GM12878 (cell line): ENCODE results near the gene ZNF19. TPM values are rescaled to one million over a fixed set of nuclear protein-coding genes. Genes with fewer than 3 reads are reported as not detected.

Source experiments
- ATAC-seq: fragments of 200-7000 bp; cut with Tn5 transposase; 3 replicates; pipeline ENCODE4 v1.9.1; 2020; ENCODE audit warnings: mild to moderate bottlenecking, moderate library complexity
- BruUV-seq: library from RNA; stranded (reverse); fragments of 400-500 nt; replicated peaks from 2 replicates; lab custom pipeline; 2021; lab: Mats Ljungman, UMichigan
- CTCF ChIA-PET: fragments of 300-600 bp; sonication (Branson Sonifier 250); formaldehyde crosslinking; extraction: SDS; loops from one replicate; lab custom pipeline; 2021; ENCODE audit warnings: inconsistent platforms; lab: Yijun Ruan, JAX
- POLR2A ChIA-PET: fragments of 350-600 bp; formaldehyde crosslinking; extraction: SDS; loops from one replicate; lab custom pipeline; 2021; ENCODE audit warnings: inconsistent platforms; lab: Charles Lee
- RAD21 ChIA-PET: fragments of 300-600 bp; sonication (Branson Sonifier 250); formaldehyde crosslinking; loops from one replicate; lab custom pipeline; 2023; ENCODE audit warnings: antibody characterized with exemption; ENCODE audit not compliant: unreplicated experiment; lab: Charles Lee
- SMC1A ChIA-PET: fragments of 300-600 bp; sonication (Branson Sonifier 250); formaldehyde crosslinking; loops from one replicate; lab custom pipeline; 2023; ENCODE audit not compliant: unreplicated experiment, uncharacterized antibody; lab: Charles Lee
- DNase-seq: peaks from one replicate; pipeline ENCODE4 v3.0.0-alpha.2; 2011; ENCODE audit warnings: low read depth, low spot score
- FAIRE-seq: peaks from 3 replicates; lab custom pipeline; 2011; peaks lifted over from hg19 to GRCh38; lab: Jason Lieb, UNC
- H2AFZ ChIP-seq: 2 replicates; pipeline ENCODE4 v1.6.0; 2011; ENCODE audit warnings: low read depth, low read length, control low read depth; ENCODE audit not compliant: control insufficient read depth
- H3K27ac ChIP-seq: 2 replicates; pipeline ENCODE4 v1.5.1; 2011; ENCODE audit warnings: control low read depth; ENCODE audit not compliant: control insufficient read depth, insufficient read depth
- H3K27me3 ChIP-seq, 2 experiments: replicated peaks in 1 of 2; 2 replicates each; pipeline versions ENCODE4 v1.6.0 to v1.6.1; 2011; ENCODE audit warnings: low read length in 1 of 2; ENCODE audit not compliant: control insufficient read depth in 2 of 2, insufficient read depth in 2 of 2
- H3K36me3 ChIP-seq, 2 experiments: 2 replicates each; pipeline ENCODE4 v1.5.1; 2011; ENCODE audit warnings: low read length in 1 of 2; ENCODE audit not compliant: control insufficient read depth in 2 of 2, insufficient read depth in 2 of 2
- H3K4me1 ChIP-seq: 2 replicates; pipeline ENCODE4 v1.6.1; 2011; ENCODE audit warnings: mild to moderate bottlenecking, low read length, moderate library complexity, mixed read lengths; ENCODE audit not compliant: control insufficient read depth, insufficient read depth
- H3K4me2 ChIP-seq: 2 replicates; pipeline ENCODE4 v1.6.0; 2011; ENCODE audit warnings: control low read depth; ENCODE audit not compliant: control insufficient read depth, insufficient read depth
- H3K4me3 ChIP-seq: fragments of 200-600 bp; sonication (generic); 2 replicates; pipeline ENCODE4 v1.5.1; 2016
- H3K79me2 ChIP-seq: 2 replicates; pipeline ENCODE4 v1.6.0; 2011; ENCODE audit warnings: low read length; ENCODE audit not compliant: control insufficient read depth, insufficient read depth
- H3K9ac ChIP-seq: 2 replicates; pipeline ENCODE4 v1.8.0; 2011; ENCODE audit warnings: low read length, control low read depth, mixed read lengths; ENCODE audit not compliant: control insufficient read depth, insufficient read depth
- H3K9me3 ChIP-seq: replicated peaks from 3 replicates; pipeline ENCODE4 v1.5.1; 2011; ENCODE audit warnings: mild to moderate bottlenecking, low read length; ENCODE audit not compliant: control insufficient read depth, insufficient read depth
- H4K20me1 ChIP-seq: 2 replicates; pipeline ENCODE4 v1.6.0; 2011; ENCODE audit not compliant: control insufficient read depth, insufficient read depth
- EZH2 ChIP-seq: IDR thresholded peaks from 2 replicates; pipeline ENCODE4 v1.6.1; 2012; ENCODE audit warnings: low read depth, mild to moderate bottlenecking, control low read depth, inconsistent platforms, low read length, borderline replicate concordance; ENCODE audit not compliant: control insufficient read depth
- IKZF2 ChIP-seq, 2 experiments: fragments of 450-650 bp; IDR thresholded peaks; 2 replicates each; pipeline ENCODE4 v1.6.1; 2017; ENCODE audit warnings: mild to moderate bottlenecking in 2 of 2, moderate library complexity in 2 of 2
- IRF4 ChIP-seq: IDR thresholded peaks from 2 replicates; pipeline ENCODE4 v1.6.1; 2011; ENCODE audit warnings: low read depth, low read length
- KDM1A ChIP-seq: fragments of 200-600 bp; sonication (generic); IDR thresholded peaks from 2 replicates; pipeline ENCODE4 v1.6.1; 2016; ENCODE audit warnings: borderline replicate concordance
- SMARCA5 ChIP-seq: fragments of 450-650 bp; IDR thresholded peaks from 2 replicates; pipeline ENCODE4 v1.6.1; 2017; ENCODE audit warnings: mild to moderate bottlenecking
- SREBF2 ChIP-seq: IDR thresholded peaks from 2 replicates; pipeline ENCODE4 v1.6.1; 2012; ENCODE audit warnings: mild to moderate bottlenecking, low read length
- TCF3 ChIP-seq: IDR thresholded peaks from 2 replicates; pipeline ENCODE4 v1.6.1; 2012; ENCODE audit warnings: low read depth, mild to moderate bottlenecking, low read length, borderline replicate concordance; ENCODE audit not compliant: insufficient read depth
- YY1 ChIP-seq: IDR thresholded peaks from 2 replicates; pipeline ENCODE4 v1.6.1; 2011; ENCODE audit warnings: low read depth, mild to moderate bottlenecking, low read length
- ZBTB33 ChIP-seq: fragments of 450-650 bp; IDR thresholded peaks from 2 replicates; pipeline ENCODE4 v1.6.1; 2017; ENCODE audit warnings: mild to moderate bottlenecking
- ZNF24 ChIP-seq: fragments of 450-650 bp; IDR thresholded peaks from 2 replicates; pipeline ENCODE4 v1.6.1; 2017; ENCODE audit warnings: antibody characterized with exemption, mild to moderate bottlenecking
- WGBS: methylation state at CpG from one replicate; pipeline ENCODE4 v1.1.6; 2016; ENCODE audit warnings: low lambda C conversion rate; ENCODE audit not compliant: insufficient replicate concordance, insufficient coverage; ENCODE audit errors: missing lambda C conversion rate; 5-methylcytosine and 5-hydroxymethylcytosine counted together
- in situ Hi-C: fragments of 300-500 bp; cut with MboI; formaldehyde crosslinking; loops from 9 replicates; pipeline ENCODE4 v1.14.3; 2018; ENCODE audit warnings: mixed read lengths
- intact Hi-C: fragments of 100-400 bp; cut with micrococcal nuclease; formaldehyde crosslinking; loops from one replicate; pipeline ENCODE4 v1.14.2; 2022; ENCODE audit not compliant: unreplicated experiment
- polyA plus RNA-seq, 11 experiments: library from polyadenylated mRNA; depleted of rRNA in 4 of 11; unstranded in 6 of 11; stranded (reverse) in 5 of 11; fragments of >200 nt; fragmentation: Nextera tagmentation in 4 of 11; fragmentation: Illumina TruSeq in 1 of 11; extraction: Ambion mirVana in 4 of 11; extraction: Trizol in 1 of 11; gene quantifications; 1 replicate in 1 of 11; 2 replicates in 10 of 11; pipeline versions ENCODE4 v1.2.1 to v1.2.3, GENCODE V29; 2011 to 2016; ENCODE audit warnings: inconsistent platforms in 2 of 11, missing spikeins in 2 of 11, low read depth in 1 of 11
- total RNA-seq, 4 experiments: library from RNA; depleted of rRNA in 3 of 4; stranded (reverse); fragments of >200 nt in 3 of 4; fragmentation: Illumina TruSeq in 1 of 4; extraction: Trizol in 1 of 4; gene quantifications; 2 replicates each; pipeline versions ENCODE4 v1.2.1 to v1.2.3, GENCODE V29; 2013 to 2021
- TF ChIP-seq, protein P1 (sequence below): fragments of 450-650 bp; IDR thresholded peaks from 2 replicates; pipeline ENCODE4 v1.6.1; 2017; ENCODE audit warnings: low read depth, mild to moderate bottlenecking, moderate library complexity

ZNF19 gene
- total and polyA plus RNA-seq, 10 of the 15 experiments (the other 5 are each of a cell fraction or from before 2014, with no cell fraction given), result 1.0 to 3.3 (median 2.0) TPM

DNA sequence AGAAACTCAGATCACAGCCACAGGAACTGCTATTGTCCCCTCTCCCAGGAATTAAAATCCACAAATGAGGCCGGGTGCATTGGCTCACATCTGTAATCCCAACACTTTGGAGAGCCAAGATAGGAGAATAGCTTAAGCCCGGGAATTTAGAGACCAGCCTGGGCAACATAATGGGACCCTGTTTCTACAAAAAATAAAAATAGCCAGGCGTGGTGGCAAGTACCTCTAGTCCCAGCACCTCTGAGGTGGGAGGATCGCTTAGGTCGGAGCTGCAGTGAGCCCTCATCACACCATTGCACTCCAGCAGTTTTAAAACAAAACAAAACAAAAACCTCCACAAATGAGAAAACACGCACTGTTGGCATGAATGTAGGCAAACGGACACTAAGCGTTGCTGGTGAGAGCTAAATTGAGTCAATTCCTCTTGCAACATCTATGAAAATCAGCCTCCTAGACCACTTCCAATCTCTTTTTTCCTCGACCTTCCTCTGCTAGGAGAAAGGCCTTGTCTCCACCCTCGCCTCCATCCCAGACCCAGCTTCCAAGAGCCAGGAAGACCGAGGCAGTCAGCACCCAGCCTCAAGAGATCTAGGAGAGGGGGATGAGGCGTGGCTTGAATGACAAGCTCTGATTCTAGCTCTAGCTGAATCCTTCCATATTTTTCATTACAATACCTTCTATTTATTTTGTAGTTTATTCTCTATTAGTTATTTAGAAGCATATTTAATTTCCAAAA, 62.1 kb downstream of the ZNF19 start:
- Histone ChIP-seq H3K27me3 (no peaks in the 10 kb centered on the region; a peak in 1 of 4 replicates), H3K36me3 (no peaks in the 10 kb centered on the region), H4K20me1 (peaks cover 3% of the 10 kb centered on the region; the same call in 1 of the 2 replicates), H3K4me3 (no peak overlapping the region), H2AFZ (no peak overlapping the region), H3K4me1 (no peaks in the 10 kb centered on the region), H3K27ac (no peak overlapping the region), H3K79me2 (no peaks in the 10 kb centered on the region), H3K4me2 (peak overlapping the region; percentile 26; the same call in 1 of the 2 replicates), H3K9ac (no peak overlapping the region), H3K9me3 (no peaks in the 10 kb centered on the region)
- in situ Hi-C loops, result no loop called here
- WGBS, result 26% methylated on average over 12 of the region's 12 CpGs
- RAD21 ChIA-PET, result no interaction called here
- no peak for DNase-seq
- no peak for FAIRE-seq
- CTCF ChIA-PET, result interaction anchor here (1.2 to 2.1 kb wide), 3 partner anchors 14 to 184 kb away, joined by 3 to 7 read pairs (median 6); no protein-coding TSS in a partner anchor
- no TSS peak for BruUV-seq
- ATAC-seq, result no peak; the same call in none of the 3 replicates
- SMC1A ChIA-PET, result no interaction called here
- POLR2A ChIA-PET, result no interaction called here
- TF ChIP-seq ZNF24, result no peak
- no peak for TF ChIP-seq EZH2
- peak in 1 of 2 experiments; percentile 15; a peak in 2 of 4 replicates for TF ChIP-seq IKZF2 (IDR thresholded peaks at IDR 0.05)
- intact Hi-C loops, result no loop called here

DNA sequence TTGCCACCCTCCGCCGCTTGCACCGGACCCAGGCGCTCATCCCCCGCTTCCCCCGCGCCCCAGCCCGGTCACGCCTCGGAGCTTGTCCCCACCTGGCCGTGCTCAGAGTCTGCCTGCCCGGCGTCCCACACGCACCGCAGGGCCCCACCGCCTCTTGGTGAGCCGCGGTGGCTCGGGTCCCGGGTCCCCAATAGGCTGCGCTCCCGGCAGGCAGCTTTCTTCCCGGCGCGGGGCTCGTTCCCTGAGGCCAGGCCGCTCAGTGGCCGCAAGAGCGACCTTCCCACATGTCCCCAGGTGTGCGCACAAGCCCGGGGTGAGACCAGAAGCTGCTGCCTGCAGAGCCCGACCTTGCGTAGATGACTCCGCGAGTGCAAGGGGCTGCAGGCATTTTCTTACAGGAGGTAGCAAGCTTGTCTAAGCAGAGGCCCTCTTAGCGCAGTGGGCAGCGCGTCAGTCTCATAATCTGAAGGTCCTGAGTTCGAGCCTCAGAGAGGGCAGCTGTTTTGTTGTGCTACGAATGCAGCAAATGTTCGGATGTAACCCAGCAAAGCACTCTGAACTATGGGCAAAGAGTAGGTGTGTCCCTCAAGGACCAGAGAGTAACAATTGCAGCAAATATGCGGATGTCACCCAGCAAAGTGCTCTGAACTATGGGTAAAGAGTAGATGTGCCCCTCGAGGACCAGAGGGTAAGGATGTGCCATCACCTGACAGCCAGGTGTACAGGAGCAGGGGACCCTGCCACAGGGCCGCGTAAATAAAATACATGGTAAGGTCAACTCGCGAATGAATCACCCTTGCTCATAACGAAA, 62.9 kb downstream of the ZNF19 start:
- H4K20me1 ChIP-seq, result peaks cover 3% of the 10 kb centered on the region; the same call in 1 of the 2 replicates
- DNase-seq (peak; percentile 67), FAIRE-seq (no peak), ATAC-seq (peak; percentile 85)
- CTCF ChIA-PET, result interaction anchor here (1.2 to 2.1 kb wide), 3 partner anchors 14 to 185 kb away, joined by 3 to 7 read pairs (median 6); no protein-coding TSS in a partner anchor
- H3K4me3 ChIP-seq, result peak overlapping the region; percentile 40
- SMC1A ChIA-PET, result no interaction called here
- POLR2A ChIA-PET, result no interaction called here
- H3K9ac ChIP-seq, result no peak overlapping the region
- RAD21 ChIA-PET, result interaction anchor here (0.6 kb wide), 1 partner anchor 1609 kb away, joined by 4 read pairs; no protein-coding TSS in a partner anchor
- H3K36me3 ChIP-seq, result no peaks in the 10 kb centered on the region
- H3K27me3 ChIP-seq, result no peaks in the 10 kb centered on the region; a peak in 1 of 4 replicates
- no peaks in the 10 kb centered on the region for H3K79me2 ChIP-seq
- H3K9me3 ChIP-seq, result no peaks in the 10 kb centered on the region
- in situ Hi-C loops, result no loop called here
- H3K4me1 ChIP-seq, result no peaks in the 10 kb centered on the region
- WGBS, result 4% methylated on average over 48 of the region's 48 CpGs
- BruUV-seq, result TSS peak; percentile 98
- intact Hi-C loops, result no loop called here
- H3K27ac ChIP-seq, result no peak overlapping the region
- H3K4me2 ChIP-seq, result peak overlapping the region; percentile 26
- peak overlapping the region; percentile 51 for H2AFZ ChIP-seq
- TF ChIP-seq, protein P1, sequence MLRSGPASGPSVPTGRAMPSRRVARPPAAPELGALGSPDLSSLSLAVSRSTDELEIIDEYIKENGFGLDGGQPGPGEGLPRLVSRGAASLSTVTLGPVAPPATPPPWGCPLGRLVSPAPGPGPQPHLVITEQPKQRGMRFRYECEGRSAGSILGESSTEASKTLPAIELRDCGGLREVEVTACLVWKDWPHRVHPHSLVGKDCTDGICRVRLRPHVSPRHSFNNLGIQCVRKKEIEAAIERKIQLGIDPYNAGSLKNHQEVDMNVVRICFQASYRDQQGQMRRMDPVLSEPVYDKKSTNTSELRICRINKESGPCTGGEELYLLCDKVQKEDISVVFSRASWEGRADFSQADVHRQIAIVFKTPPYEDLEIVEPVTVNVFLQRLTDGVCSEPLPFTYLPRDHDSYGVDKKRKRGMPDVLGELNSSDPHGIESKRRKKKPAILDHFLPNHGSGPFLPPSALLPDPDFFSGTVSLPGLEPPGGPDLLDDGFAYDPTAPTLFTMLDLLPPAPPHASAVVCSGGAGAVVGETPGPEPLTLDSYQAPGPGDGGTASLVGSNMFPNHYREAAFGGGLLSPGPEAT, result no peak
- TF ChIP-seq SREBF2 (peak; percentile 86), TCF3 (0 out of 2 replicates have a peak, but pooled peaks have one; percentile 16), YY1 (0 out of 2 replicates have a peak, but pooled peaks have one; percentile 26), IRF4 (no peak), ZBTB33 (no peak), SMARCA5 (no peak), KDM1A (no peak)
